ENCODE data around the gene RPL35A.
A peak's percentile ranks its signal among the peaks of the same experiment; 100 is the strongest.

RPL35A gene

GRCh38 chr3:197942956-197943556 is 6.9 kb upstream of the RPL35A start:
- no peak overlapping the region for H3K4me3 ChIP-seq (ENCODE audit: low read length)
- peak; percentile 77 for TF ChIP-seq CTCF (IDR thresholded peaks at IDR 0.05; ENCODE audit: insufficient read depth, low read depth, low read length, missing control alignments)
- DNase-seq (ENCODE audit: low read depth): peak; percentile 65

GRCh38 chr3:197949191-197949777 is 706 bp upstream of the RPL35A start:
- DNase-seq (ENCODE audit: low read depth): no peak
- H3K4me3 ChIP-seq (ENCODE audit: low read length): peak overlapping the region; percentile 55
- TF ChIP-seq CTCF (IDR thresholded peaks at IDR 0.05; ENCODE audit: insufficient read depth, low read depth, low read length, missing control alignments): no peak

GRCh38 chr3:197950677-197951061 is 679 bp downstream of the RPL35A start:
- no peak for DNase-seq (ENCODE audit: low read depth)
- peak overlapping the region; percentile 55 for H3K4me3 ChIP-seq (ENCODE audit: low read length)
- no peak for TF ChIP-seq CTCF (IDR thresholded peaks at IDR 0.05; ENCODE audit: insufficient read depth, low read depth, low read length, missing control alignments)

- no peak for DNase-seq (ENCODE audit: low read depth)
- peak overlapping the region; percentile 55 for H3K4me3 ChIP-seq (ENCODE audit: low read length)
- no peak for TF ChIP-seq CTCF (IDR thresholded peaks at IDR 0.05; ENCODE audit: insufficient read depth, low read depth, low read length, missing control alignments)
Measured at GRCh38 chr3:197951392-197951990, 1.5 kb downstream of the RPL35A start.

- DNase-seq (ENCODE audit: low read depth): no peak
- no peak overlapping the region for H3K4me3 ChIP-seq (ENCODE audit: low read length)
- no peak for TF ChIP-seq CTCF (IDR thresholded peaks at IDR 0.05; ENCODE audit: insufficient read depth, low read depth, low read length, missing control alignments)
Measured at GRCh38 chr3:197952440-197952839, 2.5 kb downstream of the RPL35A start.

GRCh38 chr3:197953325-197953724 is 3.3 kb downstream of the RPL35A start:
- H3K4me3 ChIP-seq (ENCODE audit: low read length): no peak overlapping the region
- TF ChIP-seq CTCF (IDR thresholded peaks at IDR 0.05; ENCODE audit: insufficient read depth, low read depth, low read length, missing control alignments): no peak
- no peak for DNase-seq (ENCODE audit: low read depth)
